NCI-H2029 (cell line): Measurements from ENCODE around the gene ZNF385C.
"Not testable (repeated sequence)": the region's sequence is repeated elsewhere in the genome, so short reads cannot be mapped to it uniquely, and the experiment has no call there.

Experiments used
- DNase-seq: peaks from one replicate; lab custom pipeline; 2025; lab: John Stamatoyannopoulos, UW

ZNF385C gene, protein sequence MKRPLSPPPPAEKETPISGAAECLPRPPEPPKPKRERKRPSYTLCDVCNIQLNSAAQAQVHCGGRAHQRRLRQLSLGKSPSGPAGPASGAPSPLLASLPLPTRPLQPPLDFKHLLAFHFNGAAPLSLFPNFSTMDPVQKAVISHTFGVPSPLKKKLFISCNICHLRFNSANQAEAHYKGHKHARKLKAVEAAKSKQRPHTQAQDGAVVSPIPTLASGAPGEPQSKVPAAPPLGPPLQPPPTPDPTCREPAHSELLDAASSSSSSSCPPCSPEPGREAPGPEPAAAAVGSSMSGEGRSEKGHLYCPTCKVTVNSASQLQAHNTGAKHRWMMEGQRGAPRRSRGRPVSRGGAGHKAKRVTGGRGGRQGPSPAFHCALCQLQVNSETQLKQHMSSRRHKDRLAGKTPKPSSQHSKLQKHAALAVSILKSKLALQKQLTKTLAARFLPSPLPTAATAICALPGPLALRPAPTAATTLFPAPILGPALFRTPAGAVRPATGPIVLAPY

DNA sequence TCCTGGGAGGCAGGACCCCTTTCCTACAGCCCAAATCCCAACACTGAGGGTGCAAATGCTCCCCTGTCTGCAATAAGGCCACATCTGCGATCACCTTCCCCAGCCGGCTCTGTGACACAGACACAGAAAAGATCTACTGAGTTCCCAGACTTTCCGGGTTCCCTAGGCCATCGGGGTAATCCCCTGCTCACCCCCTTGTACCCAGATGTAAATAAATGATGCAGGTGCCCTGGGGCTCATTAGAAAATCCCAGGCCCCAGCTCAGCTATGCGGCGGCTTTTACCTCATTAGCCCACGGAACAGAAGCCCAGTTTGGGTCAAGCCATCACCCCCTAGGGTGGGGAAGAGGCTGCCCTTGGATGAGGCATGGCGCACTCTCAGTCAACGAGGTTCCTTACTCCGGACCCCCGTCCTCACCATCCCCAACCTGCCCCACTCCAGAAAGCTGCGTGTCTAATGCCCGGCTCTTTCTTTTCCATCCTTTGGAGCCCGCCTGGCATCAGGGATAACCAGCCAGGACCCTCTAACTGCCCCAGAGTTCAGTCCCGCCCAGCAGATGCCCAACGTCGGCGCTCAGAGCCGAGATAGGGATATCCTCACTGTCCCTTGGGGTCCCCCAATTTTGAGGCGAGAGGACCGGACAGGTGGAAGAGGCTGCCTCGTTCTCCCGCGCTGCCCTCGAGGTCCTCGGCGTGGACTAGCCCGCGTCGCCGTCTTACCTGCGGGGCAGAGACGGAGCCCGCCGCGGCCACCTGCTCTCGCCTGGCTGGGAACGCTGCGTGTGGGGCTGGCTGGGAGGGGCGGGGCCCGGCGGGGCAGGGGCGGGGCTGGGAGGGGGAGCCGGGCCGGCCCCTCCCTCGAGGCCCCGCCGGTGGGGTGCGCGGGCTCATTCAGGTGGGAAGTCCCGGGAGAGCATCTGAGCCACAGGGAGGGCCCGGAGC, at the start of gene ZNF385C:
Gene ZNF385C (minus strand): TSS at position 783 of the 941 bp plus-strand sequence. CDS start 35,417 bp downstream, outside the sequence.
- DNase-seq: no peak

DNA sequence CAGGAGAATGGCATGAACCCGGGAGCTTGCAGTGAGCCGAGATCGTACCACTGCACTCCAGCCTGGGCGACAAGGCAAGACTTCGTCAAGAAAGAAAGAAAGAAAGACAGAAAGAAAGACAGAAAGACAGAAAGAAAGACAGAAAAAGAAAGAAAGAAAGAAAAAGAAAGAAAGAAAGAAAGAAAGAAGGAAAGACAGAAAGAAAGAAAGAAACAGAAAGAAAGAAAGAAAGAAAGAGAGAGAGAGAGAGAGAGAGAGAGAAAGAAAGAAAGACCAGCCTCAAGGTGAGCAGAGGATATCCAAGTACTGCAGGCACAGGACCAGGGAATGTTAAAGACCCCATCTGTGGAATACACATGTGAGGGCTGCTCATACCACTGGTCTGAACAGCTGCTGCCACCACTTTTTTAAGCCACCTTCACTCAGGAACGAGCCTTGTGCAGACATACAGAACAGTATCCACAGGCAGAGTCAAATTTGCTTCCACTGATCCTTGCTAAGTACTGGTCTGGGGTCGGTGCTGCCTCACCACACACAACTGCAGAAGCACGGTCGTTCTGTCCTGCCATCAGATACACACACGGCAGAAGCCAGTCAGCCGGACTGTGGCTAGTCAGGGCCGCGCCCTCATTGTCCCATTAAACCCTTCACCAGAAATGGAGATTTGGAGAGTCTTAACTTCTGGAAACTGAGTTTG, 48.8 kb upstream of the ZNF385C start:
- DNase-seq: no peak

DNA sequence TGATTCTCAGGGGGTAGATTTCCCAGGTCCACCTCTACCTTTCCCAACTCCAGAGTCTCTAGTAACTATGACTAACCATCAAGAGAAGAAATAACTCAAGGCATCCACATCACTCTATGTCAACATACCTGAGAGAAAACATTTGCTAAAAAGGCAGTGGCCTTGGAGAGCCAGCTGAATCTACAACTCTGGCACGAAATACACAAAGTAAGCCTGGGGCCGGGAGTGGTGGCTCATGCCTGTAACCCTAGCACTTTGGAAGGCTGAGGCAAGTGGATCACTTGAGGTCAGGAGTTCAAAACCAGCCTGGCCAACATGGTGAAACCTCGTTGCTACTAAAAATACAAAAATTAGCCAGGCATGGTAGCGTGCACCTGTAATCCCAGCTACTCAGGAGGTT, 44.9 kb upstream of the ZNF385C start:
- not testable (repeated sequence) for DNase-seq

DNA sequence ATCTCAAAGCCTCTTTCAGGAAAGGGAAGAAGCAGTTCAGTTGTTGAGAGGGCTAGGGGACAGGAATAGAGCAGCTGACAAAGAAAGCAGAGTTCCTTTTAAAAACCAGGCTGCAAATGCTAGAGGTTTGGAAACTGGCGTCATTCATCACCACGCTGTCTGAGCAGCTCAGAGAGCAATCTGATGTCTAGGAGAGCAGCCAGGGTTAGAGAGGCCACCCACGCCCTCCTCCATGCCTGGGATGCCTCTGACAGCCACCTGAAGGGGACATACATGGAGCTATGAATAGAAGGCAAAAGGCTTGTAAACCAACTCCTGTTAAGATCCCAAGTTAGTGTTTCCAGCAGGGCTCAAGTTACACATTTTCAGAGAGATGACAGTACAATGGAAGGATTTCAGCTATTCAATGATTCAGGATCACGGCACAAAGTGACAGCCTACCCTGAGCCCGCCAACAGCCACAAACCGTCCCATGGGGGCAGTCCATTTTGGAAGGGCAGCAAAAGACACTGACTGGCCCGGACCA, 44.2 kb upstream of the ZNF385C start:
- DNase-seq: no peak

DNA sequence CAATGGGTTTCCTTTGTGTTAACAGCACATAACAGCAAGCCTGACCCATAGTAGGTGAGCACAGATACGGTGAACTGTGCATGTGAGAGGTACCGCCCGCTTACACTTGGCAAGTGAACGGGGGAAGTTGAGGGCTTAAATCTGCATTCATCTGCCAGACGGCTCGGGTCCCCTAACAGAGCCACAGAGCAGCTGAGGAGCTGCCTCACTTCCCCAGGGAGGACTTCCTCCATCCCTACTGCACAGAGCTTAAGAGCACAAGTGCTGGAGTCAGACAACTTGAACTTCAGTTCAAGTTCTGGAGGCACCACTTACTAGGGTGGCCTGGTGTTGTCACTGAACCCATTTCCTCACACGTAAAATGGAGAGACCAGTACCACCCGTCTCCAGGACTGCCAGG, 43.1 kb upstream of the ZNF385C start:
- DNase-seq: no peak

DNA sequence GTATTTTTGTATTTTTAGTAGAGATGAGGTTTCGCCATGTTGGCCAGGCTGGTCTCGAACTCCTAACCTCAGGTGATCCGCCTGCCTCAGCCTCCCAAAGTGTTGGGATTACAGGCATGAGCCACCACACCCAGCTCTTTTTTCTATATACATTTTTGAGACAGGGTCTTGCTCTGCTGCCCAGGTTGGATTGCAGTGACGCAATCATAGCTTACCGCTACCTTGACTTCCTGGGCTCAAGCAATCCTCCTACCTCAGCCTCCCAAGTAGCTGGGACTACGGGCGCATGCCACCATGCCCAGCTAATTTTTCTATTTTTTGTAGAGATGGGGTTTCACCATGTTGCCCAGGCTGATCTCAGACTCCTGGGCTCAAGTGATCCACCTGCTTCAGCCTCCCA, 42.4 kb upstream of the ZNF385C start:
- not testable (repeated sequence) for DNase-seq

DNA sequence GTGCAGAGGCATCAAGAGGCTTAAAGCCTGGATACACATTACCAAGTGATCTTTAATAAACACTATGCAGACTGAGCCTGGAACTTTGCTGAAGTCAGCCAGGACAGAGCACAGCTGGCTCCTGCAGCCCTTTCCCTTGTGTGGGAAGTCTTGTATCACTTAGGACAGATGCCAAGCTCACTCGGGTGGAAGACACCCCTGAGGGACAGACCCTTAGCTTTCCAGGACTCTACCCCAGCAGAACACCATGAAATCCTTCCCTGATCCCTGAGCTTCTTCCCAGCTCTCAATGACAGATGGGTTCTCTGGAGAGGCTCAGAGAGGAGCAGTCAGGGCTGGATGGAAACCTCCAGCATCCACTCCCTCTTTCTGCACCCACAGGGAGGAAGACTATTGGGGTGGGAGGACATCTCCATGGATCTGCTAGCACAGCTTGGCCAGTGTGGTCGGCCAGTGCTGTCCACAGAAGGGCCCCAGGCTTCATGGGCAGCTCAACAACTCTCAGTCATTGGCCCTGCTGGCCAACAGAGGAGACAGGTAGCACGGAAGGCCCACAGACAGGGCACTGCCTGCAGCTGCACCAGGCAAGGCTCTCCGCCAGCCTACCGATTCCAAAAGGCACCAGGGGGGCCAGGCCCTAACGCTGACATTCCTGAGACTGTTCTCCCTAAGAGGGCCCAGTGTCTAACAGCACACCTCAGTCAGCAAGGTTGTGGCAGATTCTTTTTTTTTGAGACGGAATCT, 40.6 kb upstream of the ZNF385C start:
- no peak for DNase-seq

DNA sequence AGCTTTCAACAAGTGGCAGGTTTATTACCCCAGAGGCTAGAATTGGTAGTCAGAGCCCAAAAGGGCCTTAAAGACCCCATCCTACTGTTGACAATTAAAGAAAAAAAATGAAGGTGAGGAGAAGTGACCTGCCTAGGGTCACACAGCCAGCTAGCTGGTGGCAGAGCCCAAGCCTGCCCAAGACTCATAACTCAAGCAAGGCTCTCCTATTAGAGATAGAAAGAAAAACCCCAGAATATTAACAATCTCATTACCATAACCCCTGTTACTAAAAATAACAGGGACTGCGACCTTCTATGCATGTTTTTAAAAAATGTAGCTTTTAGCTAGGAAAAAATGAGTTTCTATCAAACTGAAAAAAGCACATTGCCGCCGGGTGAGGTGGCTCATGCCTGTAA, 38.4 kb upstream of the ZNF385C start:
- DNase-seq: no peak

DNA sequence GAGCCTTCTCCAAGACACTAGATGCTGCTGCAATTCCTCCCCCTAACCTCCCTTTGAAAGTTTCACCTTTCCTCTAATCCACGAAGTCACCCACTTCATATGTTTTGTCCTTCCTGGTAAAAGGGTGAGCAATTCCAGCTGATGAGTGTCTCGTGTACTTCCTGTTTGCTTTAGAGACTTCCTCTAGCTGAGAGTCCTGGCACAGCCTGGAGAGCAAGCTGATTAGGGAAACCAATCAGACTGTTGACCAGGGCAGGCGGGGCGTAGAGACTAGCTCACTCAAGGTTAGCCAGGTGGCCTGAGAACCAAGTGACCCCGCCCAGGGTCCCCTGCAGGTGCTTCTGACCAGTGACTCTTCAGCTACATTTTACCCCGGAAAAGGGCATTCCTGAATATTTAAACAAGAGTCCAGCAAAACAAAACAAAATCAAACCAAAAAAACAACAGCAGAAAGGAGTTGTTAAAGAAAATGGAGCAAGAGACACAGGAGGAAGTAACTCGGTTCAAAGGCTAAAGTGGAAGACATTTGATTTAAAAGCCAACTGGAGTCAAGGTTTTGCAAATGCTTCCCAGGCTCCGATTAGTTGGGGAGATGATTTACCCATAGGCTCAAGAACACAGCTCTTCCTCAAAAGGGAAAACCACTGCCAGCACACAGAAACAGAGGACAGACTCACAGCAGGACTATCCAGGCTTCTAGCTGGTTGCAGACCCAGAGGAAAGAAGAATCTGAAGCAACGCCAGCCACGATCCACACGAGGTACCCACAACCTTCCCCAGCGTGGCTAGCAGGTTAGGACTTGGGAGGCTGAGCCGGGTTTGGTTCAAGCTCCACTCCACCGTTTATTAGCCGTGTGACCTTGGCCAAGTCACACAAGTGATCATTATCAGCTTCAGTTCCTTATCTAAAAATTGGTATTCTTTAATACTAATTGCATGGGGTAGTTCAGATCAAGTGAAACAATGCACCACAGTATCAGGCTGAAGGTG, 37.7 kb upstream of the ZNF385C start:
- peak; percentile 90 for DNase-seq

DNA sequence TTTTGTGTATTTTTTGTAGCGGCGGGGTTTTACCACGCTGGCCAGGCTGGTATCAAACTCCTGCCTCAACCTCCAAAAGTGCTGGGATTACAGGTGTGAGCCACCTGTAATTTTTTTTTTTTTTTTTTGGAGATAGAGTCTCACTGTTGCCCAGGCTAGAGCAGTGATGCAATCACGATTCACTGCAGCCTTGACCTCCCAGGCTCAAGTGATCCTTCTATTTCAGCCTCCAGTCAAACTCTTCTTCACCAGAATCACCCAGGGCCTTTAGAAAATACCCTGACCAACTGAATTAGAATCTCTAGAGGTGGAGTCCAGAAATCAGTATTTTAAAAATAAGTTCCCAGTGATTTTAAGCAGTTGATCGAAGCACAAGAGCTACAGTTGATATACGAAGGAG, 36.9 kb upstream of the ZNF385C start:
- no peak for DNase-seq

DNA sequence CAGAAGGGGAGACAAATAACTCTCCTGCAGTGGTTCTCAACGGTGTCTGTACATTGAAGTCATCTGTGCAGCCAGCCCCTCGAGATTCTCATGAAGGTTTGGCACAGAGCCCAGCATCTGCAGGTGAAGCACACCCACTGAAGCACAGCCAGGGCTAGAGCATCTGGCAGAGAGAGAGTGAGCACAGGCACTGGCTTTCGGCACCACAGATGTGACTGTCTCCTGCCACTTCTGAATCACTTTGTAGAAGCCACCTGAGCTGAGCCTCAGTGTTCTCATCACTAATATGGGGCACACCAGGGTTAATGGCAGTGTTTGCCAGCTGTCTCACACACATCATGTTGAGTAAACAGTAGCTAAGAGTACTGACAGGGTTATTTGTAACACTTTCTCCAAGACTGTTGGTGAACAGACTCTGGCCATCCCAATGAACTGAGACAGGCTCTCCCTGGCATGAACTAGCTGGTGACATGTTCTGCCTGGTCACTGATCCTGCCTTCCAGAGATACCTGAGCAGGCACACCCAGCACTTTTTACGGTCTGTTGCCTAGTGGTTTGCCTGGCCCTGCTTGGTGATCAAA, 35.3 kb upstream of the ZNF385C start:
- peak; percentile 86 for DNase-seq

DNA sequence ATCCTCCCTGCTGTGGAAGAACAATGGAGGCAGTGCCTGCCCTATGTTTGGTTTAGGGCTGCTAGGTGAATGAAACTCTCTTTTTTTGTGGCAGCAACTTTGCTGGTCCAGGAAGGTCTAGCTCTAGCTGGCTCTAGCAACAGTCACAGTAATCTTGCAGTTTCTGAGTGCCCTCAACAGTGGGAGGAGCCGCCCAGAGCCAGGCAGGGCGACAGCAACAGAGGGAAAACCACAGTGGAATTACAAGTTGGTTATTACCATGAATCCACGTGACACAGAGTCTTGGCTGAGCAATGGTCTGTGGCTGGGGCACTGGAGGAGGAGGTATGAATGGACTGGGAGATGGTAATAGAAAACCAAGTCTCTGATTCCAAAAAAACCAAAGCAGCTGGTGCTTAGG, 34.7 kb upstream of the ZNF385C start:
- DNase-seq: peak; percentile 59

DNA sequence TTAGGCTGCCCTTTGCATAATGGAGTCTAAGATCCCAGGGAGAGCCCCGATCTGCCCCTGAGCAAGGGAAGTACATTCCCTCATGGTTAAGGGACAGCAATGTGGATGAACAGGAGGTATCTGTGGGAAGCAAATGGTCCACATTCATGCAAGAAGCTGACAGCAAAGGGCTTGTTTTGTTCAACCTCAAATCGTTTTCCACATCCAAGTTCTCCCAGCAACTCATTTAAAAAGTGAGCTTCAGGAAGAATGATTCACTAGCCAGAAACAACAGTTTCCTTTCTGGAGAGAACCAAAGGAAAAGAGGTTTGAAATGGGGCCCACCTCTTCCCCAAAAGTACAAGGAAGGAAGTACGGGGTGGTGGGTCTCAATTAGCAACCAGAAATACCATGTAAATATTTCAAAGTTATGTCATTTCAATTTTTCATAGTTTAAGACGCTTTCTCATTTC, 33.7 kb upstream of the ZNF385C start:
- no peak for DNase-seq

DNA sequence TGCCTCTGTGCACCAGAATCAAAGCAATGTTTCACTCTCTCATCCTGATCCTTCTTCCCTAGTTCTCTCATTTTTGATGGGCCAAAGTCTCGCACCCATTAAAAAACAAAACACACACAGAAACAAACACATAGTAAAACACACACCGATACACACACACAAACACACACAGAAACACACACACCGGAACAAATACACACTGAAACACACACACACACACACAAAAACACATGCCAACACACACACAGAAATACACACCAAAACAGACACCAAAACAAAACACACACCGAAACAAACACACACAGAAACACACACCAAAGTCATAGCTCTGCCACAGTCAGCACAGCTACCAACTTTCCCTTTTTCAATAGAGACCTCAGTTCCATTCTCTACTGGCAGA, 33.0 kb upstream of the ZNF385C start:
- no peak for DNase-seq

DNA sequence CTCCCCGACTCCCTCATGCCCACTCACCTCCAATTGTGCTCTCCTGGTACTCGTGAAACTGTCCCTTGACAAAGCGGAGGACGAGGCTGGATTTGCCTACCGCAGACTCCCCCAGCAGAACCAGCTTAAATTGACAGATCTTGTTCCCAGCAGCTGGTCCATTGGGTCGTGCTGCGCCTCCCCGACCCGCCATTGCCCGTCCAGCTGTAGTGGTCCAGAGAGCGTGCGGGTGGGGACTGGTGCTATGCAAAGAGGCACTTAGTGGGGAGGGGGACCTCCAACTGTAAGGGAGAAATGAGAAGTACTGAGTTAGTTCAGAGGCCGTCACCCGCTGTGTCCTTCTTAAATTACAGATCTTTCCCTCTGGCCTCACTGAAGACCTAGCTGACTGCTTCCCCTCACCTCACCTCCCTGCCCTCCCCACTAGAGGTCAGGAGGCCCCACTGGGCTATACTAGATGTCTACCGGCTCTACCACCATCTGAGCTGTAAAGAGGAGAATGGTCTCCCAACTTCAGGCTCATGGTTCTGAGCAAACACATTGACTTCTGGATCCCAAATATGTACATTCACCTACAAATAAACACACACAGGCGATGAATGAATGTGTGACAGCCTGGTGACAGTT, 32.1 kb upstream of the ZNF385C start:
- no peak for DNase-seq

DNA sequence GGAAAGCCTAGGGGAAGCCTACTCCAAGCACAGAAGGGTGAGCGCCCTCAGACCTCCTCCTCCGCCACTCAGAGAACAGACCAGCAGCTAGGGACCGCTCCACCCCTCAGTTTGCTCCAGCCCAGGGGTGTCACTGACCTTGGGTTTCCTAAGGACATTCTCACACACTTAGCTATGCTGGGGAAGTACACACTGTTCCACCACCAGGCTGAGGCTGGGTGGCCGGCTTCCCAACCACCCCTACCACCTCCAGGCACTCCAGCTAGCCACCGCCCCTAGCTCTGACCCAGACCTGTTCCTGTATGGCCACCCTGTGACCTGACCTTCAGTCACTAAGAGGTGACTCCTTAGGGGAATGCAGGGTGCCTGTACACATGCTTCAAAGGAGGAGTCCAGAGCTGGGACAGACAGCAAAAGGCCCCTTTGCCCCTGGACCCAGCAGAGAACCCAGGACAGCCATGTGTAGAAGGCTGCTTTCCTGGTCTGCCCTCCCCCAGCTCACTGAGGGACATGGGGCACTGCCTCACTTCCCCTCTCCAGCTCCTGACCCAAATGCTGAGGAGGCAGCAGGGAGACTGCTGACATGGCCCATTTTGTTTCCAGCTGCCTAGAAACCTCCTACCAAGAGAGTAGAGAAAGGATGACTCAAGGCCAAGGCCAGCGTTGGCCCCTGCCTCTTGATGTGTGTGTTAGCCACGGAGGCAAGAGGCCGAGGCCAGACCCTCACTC, 31.0 kb upstream of the ZNF385C start:
- DNase-seq: no peak

DNA sequence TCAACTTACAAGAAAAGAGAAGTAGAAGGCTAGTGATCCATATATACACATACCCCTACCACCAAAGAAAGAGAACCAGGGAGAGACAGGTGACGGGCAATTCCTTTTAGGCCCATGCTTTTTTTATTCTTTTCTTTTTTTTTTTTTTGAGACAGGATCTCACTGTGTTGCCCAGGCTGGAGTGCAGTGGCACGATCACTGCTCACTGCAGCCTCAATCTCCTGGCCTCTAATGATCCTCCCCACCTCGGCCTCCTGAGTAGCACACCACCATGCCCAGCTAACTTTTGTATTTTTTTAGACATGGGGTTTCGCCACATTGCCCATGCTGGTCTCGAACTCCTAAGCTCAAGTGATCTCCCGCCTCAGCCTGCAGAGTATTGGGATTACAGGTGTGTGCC, 29.1 kb upstream of the ZNF385C start:
- DNase-seq: no peak

DNA sequence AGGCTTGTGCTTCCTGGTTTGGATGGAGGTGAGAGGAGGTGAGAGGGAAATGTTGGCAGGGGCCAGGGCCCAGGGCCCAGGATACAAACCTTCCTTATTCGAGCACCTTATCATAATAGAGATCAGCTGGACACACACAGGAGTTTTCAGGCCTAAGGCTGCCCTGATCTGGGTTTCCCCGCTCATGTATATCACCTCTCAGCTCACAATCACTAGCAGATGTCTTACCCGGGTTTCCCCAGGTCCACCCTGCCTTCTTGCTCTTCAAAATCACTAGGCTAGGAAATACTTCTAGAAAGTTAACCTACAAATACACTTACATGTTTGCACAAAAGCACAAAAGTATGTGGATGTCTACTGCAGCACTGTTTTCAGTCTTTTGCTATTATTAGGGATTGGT, 28.6 kb upstream of the ZNF385C start:
- DNase-seq: no peak
